LNCAP (cell line): Measurements from ENCODE around the gene ZNF423.

Experiments
- TF ChIP-seq, protein P1 (sequence below): fragments of 450-650 bp; IDR thresholded peaks from 2 replicates; pipeline ENCODE4 v1.5.1; 2017; ENCODE audit warnings: mild to moderate bottlenecking

Gene ZNF423

DNA sequence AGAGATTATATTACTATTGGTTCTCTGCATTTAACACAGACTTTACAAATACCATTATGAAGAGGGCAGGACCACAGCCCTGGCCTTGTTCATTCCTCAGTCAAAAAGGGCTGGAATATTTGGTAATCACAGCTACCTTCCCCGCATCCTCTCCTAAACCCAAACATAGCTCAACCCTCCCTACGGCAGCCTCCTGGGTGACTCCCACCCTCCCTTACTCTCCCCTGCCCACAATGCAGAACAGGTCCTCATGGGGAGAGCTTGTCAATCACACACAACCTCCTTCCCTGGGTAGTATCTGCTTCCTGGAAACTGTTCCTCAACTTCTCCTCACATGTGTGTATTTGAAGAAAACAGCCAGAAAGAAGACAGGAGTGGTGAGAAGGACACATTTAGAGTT lies 258.1 kb downstream of the ZNF423 start:
- TF ChIP-seq, protein P1, sequence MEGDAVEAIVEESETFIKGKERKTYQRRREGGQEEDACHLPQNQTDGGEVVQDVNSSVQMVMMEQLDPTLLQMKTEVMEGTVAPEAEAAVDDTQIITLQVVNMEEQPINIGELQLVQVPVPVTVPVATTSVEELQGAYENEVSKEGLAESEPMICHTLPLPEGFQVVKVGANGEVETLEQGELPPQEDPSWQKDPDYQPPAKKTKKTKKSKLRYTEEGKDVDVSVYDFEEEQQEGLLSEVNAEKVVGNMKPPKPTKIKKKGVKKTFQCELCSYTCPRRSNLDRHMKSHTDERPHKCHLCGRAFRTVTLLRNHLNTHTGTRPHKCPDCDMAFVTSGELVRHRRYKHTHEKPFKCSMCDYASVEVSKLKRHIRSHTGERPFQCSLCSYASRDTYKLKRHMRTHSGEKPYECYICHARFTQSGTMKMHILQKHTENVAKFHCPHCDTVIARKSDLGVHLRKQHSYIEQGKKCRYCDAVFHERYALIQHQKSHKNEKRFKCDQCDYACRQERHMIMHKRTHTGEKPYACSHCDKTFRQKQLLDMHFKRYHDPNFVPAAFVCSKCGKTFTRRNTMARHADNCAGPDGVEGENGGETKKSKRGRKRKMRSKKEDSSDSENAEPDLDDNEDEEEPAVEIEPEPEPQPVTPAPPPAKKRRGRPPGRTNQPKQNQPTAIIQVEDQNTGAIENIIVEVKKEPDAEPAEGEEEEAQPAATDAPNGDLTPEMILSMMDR: no peak

DNA sequence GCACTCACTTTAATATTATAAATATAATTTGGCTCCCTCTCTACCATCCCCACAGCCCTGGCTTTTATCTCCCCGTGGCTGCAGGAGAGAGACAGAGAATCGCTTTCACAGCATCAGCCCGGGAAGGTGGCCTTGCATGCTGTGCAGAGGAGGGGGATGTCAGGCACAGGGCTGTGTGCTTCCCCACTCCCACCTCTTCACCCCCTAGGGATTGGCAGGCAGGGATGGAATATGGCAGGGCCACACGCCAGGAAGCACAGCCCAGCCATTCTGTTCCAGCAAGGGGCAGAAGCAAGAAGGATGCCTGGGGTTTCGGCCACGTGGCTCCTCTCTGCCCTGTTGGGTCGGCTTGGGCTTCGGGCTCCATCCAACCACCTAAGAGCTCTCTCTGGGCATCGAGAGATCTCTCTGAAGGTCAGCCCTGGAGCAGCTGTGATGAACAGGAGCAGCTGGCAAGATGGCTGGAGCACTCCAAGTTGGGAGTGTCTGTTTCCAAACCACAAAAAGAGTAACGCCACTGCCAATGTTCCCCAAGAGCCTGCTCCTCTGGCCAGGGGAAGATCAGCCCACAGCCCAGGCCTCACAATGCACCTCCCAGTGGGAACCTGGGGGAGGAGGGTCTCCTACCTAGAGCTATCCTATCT lies 259.1 kb downstream of the ZNF423 start:
- TF ChIP-seq, protein P1: no peak

DNA sequence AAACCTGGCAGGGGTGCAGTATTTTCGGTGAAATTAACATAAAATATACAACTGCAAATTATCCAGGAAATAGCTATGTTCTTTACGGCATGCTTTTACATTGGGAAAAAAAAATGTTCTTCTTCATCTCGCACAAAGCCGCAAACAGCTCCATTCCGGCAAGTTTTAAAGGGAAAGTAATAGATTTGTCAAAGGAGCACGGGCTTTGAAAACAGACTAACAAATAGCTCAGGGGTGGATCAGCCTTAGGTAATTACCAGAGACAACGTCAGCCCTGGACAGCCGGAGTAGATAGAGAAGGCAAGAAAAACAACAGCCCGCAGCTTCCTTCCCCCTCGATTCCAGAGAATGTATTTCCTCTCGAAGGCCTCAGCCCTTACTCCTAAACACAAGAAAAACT lies 259.8 kb downstream of the ZNF423 start:
- TF ChIP-seq, protein P1: no peak

DNA sequence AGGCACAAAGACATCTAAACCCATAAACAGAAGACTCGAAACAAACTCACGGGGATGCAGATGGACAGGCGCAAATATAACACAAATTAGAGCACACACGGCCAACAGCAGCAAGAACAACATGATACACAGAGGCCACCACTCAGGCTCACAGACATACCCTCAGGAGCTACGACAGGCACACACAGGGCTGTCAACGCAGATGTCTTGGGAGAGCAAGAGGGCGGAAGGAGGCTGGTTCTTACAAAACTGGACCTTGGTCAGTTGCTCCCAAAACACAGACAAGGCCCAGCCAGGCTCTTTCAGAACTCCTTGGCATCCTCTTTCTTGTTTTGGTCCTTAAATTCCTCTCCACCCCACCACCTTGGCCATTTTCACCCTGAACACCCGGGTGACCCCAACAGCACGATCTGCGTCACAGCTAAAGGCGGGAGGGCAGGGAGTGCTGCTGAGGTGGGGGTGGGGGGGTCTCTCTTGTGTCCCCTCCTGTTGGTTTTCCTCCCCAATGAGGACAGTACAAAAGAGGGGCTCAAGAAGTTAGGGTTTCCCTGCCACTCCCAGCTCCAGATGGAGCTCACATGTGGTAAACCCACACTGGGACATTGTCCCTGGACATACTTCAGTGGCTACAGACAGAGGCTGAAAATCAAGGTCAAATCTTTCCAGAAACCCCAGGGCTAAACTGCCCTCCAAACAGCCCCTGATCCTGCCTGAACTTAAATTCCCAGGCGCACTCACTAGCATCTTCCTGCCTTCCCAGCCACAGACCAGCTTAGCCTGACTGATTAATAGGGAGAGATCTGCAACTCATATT lies 261.0 kb downstream of the ZNF423 start:
- TF ChIP-seq, protein P1: no peak

DNA sequence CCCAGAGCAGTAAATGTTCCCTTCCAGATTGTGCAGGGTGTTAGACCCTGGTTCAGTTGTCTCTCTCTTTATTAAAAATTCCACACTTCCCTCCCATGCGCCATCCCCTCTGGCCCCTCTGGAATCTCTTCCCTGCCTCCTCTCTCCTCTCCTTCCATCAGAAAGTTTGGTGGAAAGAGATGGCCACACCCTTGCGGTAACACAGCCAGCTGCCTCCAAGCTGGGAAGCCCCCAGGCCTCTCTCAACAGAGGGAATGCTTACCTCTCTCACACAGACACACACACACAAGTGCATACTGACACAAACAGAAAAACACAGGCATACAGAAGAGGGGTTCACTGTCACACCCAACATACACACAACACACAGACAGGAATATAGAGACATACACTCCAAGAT lies 261.8 kb downstream of the ZNF423 start:
- TF ChIP-seq, protein P1: no peak

DNA sequence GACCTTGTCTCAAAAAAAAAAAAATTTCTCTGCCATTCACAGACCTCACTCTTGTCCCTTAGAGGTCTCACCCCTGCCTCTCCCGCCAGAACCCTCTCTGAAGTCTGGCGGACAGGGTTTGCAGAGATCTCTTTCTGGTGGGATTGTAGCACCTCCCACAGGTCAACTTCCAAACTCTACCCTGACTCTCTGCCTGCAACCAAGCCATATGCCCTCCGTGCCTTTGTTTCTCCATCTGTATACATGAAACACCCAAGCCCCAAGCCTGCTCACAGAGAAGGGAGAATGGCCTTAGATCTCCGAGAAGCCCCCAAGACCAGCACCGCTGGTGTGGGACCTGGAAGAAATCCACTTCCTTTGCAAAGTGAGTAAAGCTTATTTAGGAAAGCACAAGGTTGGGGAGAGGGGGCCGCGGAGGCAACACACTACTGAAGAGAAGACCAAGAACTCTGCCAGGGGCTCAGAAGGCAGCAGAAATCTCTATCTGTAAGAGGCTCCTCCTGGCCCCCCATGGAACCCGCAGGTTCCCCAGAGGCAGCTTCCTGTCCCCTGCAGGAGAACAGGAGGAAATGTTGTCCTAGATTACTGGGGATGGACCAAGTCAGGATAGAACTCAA lies 262.4 kb downstream of the ZNF423 start:
- TF ChIP-seq, protein P1: no peak

DNA sequence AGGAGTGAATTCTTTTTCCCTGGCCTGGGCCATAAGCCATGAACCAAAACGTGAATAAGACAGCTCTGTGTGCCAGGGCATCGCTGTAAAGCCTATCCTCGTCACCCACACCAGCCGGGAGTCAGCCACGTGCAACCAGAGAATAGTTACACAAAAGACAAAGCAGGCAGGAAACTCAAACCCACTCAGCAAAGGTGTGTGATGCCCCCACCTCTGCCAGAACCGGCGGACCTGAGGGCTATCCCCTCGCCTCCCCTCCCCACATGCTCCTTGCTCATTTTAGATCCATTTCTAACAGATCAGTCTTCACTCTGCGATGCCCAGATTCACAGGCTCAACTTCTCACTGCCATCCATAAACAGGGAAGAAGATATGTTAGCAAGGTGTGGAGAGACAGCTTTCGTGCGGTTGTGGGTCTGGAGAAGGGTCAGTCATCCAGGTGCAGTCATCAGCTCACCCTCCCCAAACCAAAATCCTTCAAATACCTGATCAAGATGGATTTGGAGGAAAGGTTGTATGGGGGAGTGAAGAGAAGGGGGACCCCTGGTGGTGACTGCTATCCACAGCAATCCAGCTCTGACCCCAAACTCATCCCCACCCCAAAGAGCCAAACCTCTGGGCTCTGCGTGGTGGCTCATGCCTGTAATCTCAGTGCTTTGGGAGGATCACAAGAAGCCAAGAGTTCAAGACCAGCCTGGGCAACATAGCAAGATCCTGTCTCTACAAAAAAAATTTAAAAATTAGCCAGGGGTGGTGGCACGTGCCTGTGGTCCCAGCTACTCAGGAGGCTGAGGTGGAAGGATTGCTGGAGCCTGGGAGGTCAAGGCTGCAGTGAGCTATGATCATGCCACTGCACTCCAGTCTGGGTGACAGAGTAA lies 263.1 kb downstream of the ZNF423 start:
- TF ChIP-seq, protein P1: peak; percentile 84
